ENCODE measurements around the gene CD209.

Gene CD209

DNA sequence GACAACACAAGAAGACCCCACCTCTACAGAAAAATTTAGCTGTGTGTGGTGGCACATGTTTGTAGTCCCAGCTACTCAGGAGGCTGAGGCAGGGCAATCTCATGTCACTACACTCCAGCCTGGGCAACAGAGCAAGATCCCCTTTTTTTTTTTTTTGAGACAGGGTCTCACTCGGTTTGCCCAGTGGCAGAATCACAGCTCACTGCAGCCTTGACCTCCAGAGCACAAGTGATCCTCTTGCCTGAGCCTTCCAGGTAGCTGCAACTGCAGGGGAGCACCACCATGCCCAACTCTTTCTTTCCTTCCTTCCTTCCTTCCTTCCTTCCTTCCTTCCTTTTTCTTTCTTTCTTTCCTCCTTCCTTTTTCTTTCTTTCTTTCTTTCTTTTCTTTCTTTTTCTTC is 11.2 kb downstream of the CD209 start:
- no peak for TF ChIP-seq CTCF (IDR thresholded peaks at IDR 0.05)
- no peak for TF ChIP-seq ZFX (IDR thresholded peaks at IDR 0.05; ENCODE audit: borderline replicate concordance)
- H3K27ac ChIP-seq, result no peak overlapping the region

DNA sequence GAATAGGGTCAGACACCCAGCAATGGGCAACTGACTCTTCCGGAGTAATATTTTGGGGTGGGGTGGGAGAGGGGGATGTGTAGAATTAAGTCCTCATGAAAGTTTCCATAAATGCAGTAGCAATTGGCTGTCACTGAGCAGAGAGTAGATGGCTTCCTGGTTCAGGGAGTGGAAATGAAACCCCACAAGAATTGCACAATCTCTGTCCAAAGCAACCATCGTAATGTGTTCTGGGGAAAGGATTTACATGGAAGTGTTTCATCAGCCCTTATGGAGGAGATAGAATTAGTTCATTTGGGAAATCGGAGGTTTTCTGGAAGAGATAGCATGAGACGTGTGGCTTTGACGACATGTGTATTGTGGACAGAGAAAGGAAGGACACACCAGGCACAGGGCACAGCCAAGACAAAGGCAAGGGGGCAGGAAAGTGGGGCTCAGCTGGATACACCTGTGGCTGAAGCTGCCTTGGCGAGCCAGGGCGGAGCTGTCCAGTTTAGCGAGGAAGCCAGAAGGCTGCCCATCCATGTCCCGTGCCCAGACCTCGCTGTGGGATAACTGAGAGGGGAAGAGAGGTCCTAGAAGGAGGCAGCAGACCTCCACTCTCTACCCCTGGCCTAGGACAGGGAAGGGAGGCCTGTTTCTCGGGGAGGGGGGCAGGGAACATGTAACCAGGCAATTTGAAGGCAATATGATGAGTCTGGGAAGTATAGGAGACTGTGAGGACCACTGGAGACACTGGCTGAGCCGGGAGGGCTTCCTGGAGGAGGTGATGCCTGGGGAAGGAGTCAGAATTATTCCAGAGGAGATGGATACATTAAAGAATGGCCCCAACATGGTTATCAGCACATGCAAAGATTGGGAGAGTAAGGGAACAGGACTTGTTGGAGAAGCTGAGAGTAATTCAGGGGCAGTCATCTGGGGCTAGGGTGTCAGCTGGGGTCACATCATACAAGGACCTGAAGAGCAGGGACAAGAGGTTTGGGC is 12.8 kb downstream of the CD209 start:
- no peak overlapping the region for H3K27ac ChIP-seq
- TF ChIP-seq CTCF (IDR thresholded peaks at IDR 0.05) (no peak), ZFX (IDR thresholded peaks at IDR 0.05; ENCODE audit: borderline replicate concordance) (no peak)

DNA sequence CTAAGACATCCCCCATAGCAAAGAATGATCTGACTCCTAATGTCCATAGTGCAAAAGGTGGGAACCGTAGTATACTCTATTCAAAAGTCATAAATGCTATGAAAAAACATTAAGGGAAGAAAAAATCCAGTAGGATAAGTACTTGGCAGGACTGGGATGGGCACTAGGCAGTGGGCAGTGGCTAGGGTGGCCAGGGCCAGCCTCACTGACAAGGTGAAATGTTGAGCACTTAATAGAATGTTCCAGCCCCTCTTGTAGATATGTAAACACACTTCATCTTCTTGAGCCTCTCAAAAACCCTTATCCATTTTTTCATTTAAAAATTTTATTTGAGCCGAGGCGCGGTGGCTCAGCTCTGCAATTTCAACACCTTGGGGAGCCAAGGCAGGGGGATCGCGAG is 14.0 kb downstream of the CD209 start:
- H3K27ac ChIP-seq, result no peak overlapping the region

DNA sequence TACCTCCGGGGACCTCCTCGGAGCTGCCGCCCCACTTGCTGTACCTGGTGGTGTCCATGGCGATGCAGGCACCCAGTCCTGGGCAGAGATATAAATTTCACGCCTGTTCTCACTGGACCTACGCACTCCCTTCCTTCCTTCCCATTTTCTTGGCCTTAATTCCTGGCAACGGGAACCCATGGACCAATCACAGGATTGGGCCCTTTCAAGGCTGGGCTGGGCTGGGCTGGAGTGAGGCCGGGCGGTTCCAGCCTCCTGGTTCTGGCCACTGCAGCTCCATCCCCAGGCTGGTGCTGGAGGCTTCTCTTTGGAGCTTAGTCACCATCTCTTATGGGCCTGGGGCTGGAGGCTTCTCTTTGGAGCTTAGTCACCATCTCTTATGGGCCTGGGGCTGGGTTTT is 15.3 kb downstream of the CD209 start, which contains the start of gene CLEC4G:
Gene CLEC4G (minus strand): TSS at position 66 of the 400 bp plus-strand sequence. CDS start 8 bp downstream, at position 58.
- no peak for TF ChIP-seq CTCF (IDR thresholded peaks at IDR 0.05)
- TF ChIP-seq ZFX (IDR thresholded peaks at IDR 0.05; ENCODE audit: borderline replicate concordance), result no peak

More for the DNA sequence above, 14.0 kb downstream of the CD209 start:
- TF ChIP-seq CTCF (IDR thresholded peaks at IDR 0.05), result no peak
- no peak for TF ChIP-seq ZFX (IDR thresholded peaks at IDR 0.05; ENCODE audit: borderline replicate concordance)

DNA sequence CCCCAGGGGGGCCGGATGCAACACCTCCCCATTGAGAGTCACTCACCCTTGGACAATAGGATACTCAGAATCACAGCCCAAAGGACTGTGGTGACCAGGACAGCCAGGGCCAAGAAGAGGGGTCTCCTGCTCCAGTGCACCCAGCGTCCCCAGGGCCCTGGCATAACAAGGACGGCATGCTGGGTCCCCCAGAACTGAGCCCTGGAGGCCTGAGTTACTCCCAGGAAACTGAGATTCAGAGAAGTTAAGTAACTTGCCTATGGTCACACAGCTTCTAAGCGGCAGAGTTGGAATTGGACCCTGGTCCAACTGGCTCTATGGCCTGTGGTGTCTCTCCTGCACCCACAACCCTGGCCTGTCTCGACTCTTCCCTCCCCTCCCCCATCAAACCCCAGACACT is 15.7 kb downstream of the CD209 start:
- H3K27ac ChIP-seq, result no peak overlapping the region
- TF ChIP-seq CTCF (IDR thresholded peaks at IDR 0.05) (no peak), ZFX (IDR thresholded peaks at IDR 0.05; ENCODE audit: borderline replicate concordance) (no peak)

More for the DNA sequence above, 15.3 kb downstream of the CD209 start, which contains the start of gene CLEC4G:
- H3K27ac ChIP-seq, result no peak within 1 kb of the TSS

- no peak for TF ChIP-seq CTCF (IDR thresholded peaks at IDR 0.05)
- no peak for TF ChIP-seq ZFX (IDR thresholded peaks at IDR 0.05; ENCODE audit: borderline replicate concordance)
- no peak overlapping the region for H3K27ac ChIP-seq
Observed at GRCh38 chr19:7731218-7731595, 16.1 kb downstream of the CD209 start.
